HCT116 (cell line): ENCODE measurements around the gene TRIM69. TPM values are rescaled to one million over a fixed set of nuclear protein-coding genes. Genes with fewer than 3 reads are reported as not detected.

Source experiments
- ATAC-seq: fragments of 200-7000 bp; cut with Tn5 transposase; 2 replicates; pipeline ENCODE4 v1.9.1; 2020; ENCODE audit warnings: mild to moderate bottlenecking, moderate library complexity
- BruUV-seq: library from RNA; stranded (reverse); fragments of 400-500 nt; replicated peaks from 2 replicates; lab custom pipeline; 2021; lab: Mats Ljungman, UMichigan
- CTCF ChIA-PET: fragments of 300-600 bp; sonication (Branson Sonifier 250); formaldehyde crosslinking; loops from one replicate; lab custom pipeline; 2021; ENCODE audit warnings: antibody characterized with exemption; lab: Charles Lee
- POLR2A ChIA-PET: fragments of 300-600, 350-600 bp; sonication (Branson Sonifier 250); formaldehyde crosslinking; loops from one replicate; lab custom pipeline; 2021; ENCODE audit warnings: antibody characterized with exemption; lab: Charles Lee
- RAD21 ChIA-PET, 2 experiments: fragments of 300-600 bp; sonication (Branson Sonifier 250); formaldehyde crosslinking; loops; one replicate each; lab custom pipeline; 2023; ENCODE audit warnings: low total read pairs in 2 of 2; ENCODE audit not compliant: uncharacterized antibody in 2 of 2, unreplicated experiment in 2 of 2, low non-redundant PET in 1 of 2; lab: Charles Lee
- DNase-seq: peaks from one replicate; pipeline ENCODE4 v3.0.0-alpha.2; 2010; ENCODE audit warnings: low read depth, low spot score
- H2AFZ ChIP-seq: fragments of 200-600 bp; shearing (Covaris generic), sonication (generic); 2 replicates; pipeline ENCODE4 v1.6.1; 2017; ENCODE audit warnings: low read depth, mixed run types, mixed read lengths, antibody characterized with exemption, low read length; ENCODE audit not compliant: poor library complexity, severe bottlenecking
- H3K27ac ChIP-seq: 2 replicates; pipeline ENCODE4 v1.5.1; 2012; ENCODE audit warnings: low read depth, low read length
- H3K27me3 ChIP-seq: fragments of 200-600 bp; sonication (generic); 2 replicates; pipeline ENCODE4 v1.6.1; 2016; ENCODE audit warnings: mixed run types, low read length, mixed read lengths; ENCODE audit not compliant: insufficient read depth
- H3K36me3 ChIP-seq, 2 experiments: fragments of 200-500 bp in 1 of 2; fragments of 200-600 bp in 1 of 2; sonication (Bioruptor generic) in 1 of 2; sonication (generic) in 1 of 2; 2 replicates each; pipeline versions ENCODE4 v1.5.1 to v1.6.1; 2014 to 2016; ENCODE audit warnings: low read length in 2 of 2, inconsistent platforms in 1 of 2, mixed read lengths in 1 of 2, mixed run types in 1 of 2; ENCODE audit not compliant: insufficient read depth in 2 of 2, control insufficient read depth in 1 of 2
- H3K4me1 ChIP-seq, 2 experiments: fragments of 200-600 bp in 1 of 2; sonication (generic) in 1 of 2; 2 replicates each; pipeline versions ENCODE4 v1.5.1 to v1.6.1; 2012 to 2017; ENCODE audit warnings: low read length in 2 of 2, inconsistent platforms in 1 of 2, mild to moderate bottlenecking in 1 of 2, mixed read lengths in 1 of 2, mixed run types in 1 of 2, moderate library complexity in 1 of 2; ENCODE audit not compliant: insufficient read depth in 2 of 2, control insufficient read depth in 1 of 2
- H3K4me2 ChIP-seq: fragments of 200-600 bp; sonication (generic); 2 replicates; pipeline ENCODE4 v1.6.1; 2017; ENCODE audit warnings: mixed run types, low read length, mixed read lengths
- H3K4me3 ChIP-seq, 2 experiments: fragments of 200-600 bp in 1 of 2; sonication (generic) in 1 of 2; replicated peaks in 1 of 2; 2 replicates each; pipeline ENCODE4 v1.5.1; 2011 to 2016; ENCODE audit warnings: low read length in 2 of 2, control low read depth in 1 of 2, low read depth in 1 of 2, mild to moderate bottlenecking in 1 of 2, mixed read lengths in 1 of 2, mixed run types in 1 of 2
- H3K79me2 ChIP-seq: fragments of 200-600 bp; sonication (generic); 2 replicates; pipeline ENCODE4 v1.6.1; 2017; ENCODE audit warnings: mild to moderate bottlenecking, mixed run types, low read length, moderate library complexity, mixed read lengths; ENCODE audit not compliant: insufficient read depth
- H3K9ac ChIP-seq: fragments of 200-600 bp; sonication (generic); 2 replicates; pipeline ENCODE4 v1.6.1; 2016; ENCODE audit warnings: low read length, mixed read lengths
- H3K9me2 ChIP-seq: fragments of 200-600 bp; sonication (generic), shearing (Covaris generic); 2 replicates; pipeline ENCODE4 v1.6.1; 2017; ENCODE audit warnings: mixed run types, mild to moderate bottlenecking, moderate library complexity; ENCODE audit not compliant: insufficient read depth
- H3K9me3 ChIP-seq, 2 experiments: fragments of 200-500 bp in 1 of 2; fragments of 200-600 bp in 1 of 2; sonication (Bioruptor generic) in 1 of 2; sonication (generic) in 1 of 2; 2 replicates each; pipeline ENCODE4 v1.6.1; 2014 to 2017; ENCODE audit warnings: low read length in 2 of 2, mixed read lengths in 2 of 2, inconsistent platforms in 1 of 2, low read depth in 1 of 2, mild to moderate bottlenecking in 1 of 2, mixed run types in 1 of 2, moderate library complexity in 1 of 2; ENCODE audit not compliant: control insufficient read depth in 1 of 2, insufficient read depth in 1 of 2
- H4K20me1 ChIP-seq: fragments of 200-600 bp; sonication (generic), shearing (Covaris generic); 2 replicates; pipeline ENCODE4 v1.6.1; 2017; ENCODE audit warnings: mixed run types, mild to moderate bottlenecking, moderate library complexity; ENCODE audit not compliant: insufficient read depth
- ATF3 ChIP-seq: IDR thresholded peaks from 2 replicates; pipeline ENCODE4 v1.6.1; 2012
- CEBPB ChIP-seq: IDR thresholded peaks from 2 replicates; pipeline ENCODE4 v1.6.1; 2012; ENCODE audit warnings: low read depth
- EGR1 ChIP-seq: IDR thresholded peaks from 2 replicates; pipeline ENCODE4 v1.6.1; 2012; ENCODE audit warnings: low read depth
- ELF1 ChIP-seq: IDR thresholded peaks from 2 replicates; pipeline ENCODE4 v1.6.1; 2012; ENCODE audit warnings: low read depth, borderline replicate concordance
- EZH2phosphoT487 ChIP-seq: fragments of 200-600 bp; IDR thresholded peaks from 2 replicates; pipeline ENCODE4 v1.6.1; 2018; ENCODE audit warnings: antibody characterized with exemption, borderline replicate concordance
- FOSL1 ChIP-seq: IDR thresholded peaks from 2 replicates; pipeline ENCODE4 v1.6.1; 2012; ENCODE audit warnings: low read depth
- JUND ChIP-seq: IDR thresholded peaks from 2 replicates; pipeline ENCODE4 v1.6.1; 2012
- MAX ChIP-seq: IDR thresholded peaks from 2 replicates; pipeline ENCODE4 v1.6.1; 2012
- POLR2A ChIP-seq: IDR thresholded peaks from 2 replicates; pipeline ENCODE4 v1.7.0; 2011; ENCODE audit warnings: borderline replicate concordance; ENCODE audit not compliant: insufficient read depth, insufficient read length; ENCODE audit errors: extremely low read depth
- RAD21 ChIP-seq: IDR thresholded peaks from 2 replicates; pipeline ENCODE4 v1.6.1; 2012; ENCODE audit warnings: low read depth, mild to moderate bottlenecking
- SIN3A ChIP-seq: IDR thresholded peaks from 2 replicates; pipeline ENCODE4 v1.6.1; 2012; ENCODE audit warnings: low read depth
- SRF ChIP-seq: IDR thresholded peaks from 2 replicates; pipeline ENCODE4 v1.6.1; 2012; ENCODE audit warnings: low read depth
- TCF7L2 ChIP-seq: IDR thresholded peaks from 2 replicates; pipeline ENCODE4 v1.7.0; 2011; ENCODE audit warnings: borderline replicate concordance, inconsistent platforms; ENCODE audit not compliant: insufficient read depth, insufficient read length; ENCODE audit errors: extremely low read depth
- YY1 ChIP-seq: IDR thresholded peaks from 2 replicates; pipeline ENCODE4 v1.6.1; 2011; ENCODE audit warnings: low read length, low read depth, moderate library complexity, mild to moderate bottlenecking; ENCODE audit not compliant: insufficient replicate concordance; ENCODE audit errors: extremely low read depth
- ZBTB33 ChIP-seq: IDR thresholded peaks from 2 replicates; pipeline ENCODE4 v1.6.1; 2011; ENCODE audit warnings: mild to moderate bottlenecking, low read length, moderate library complexity; ENCODE audit not compliant: insufficient replicate concordance; ENCODE audit errors: extremely low read depth
- ZFX ChIP-seq: fragments of 450-650 bp; IDR thresholded peaks from 2 replicates; pipeline ENCODE4 v1.6.1; 2017
- intact Hi-C: fragments of 100-400 bp; cut with micrococcal nuclease; formaldehyde crosslinking; loops from 2 replicates; pipeline ENCODE4 v1.10.0; 2022
- total RNA-seq: library from RNA; stranded (reverse); gene quantifications from one replicate; pipeline ENCODE4 v1.2.1, GENCODE V29; 2021; ENCODE audit not compliant: unreplicated experiment

TRIM69 gene
- total RNA-seq, 1 experiment from 2014 or later, result 13.0 TPM

- no peaks in the 10 kb centered on the region for H4K20me1 ChIP-seq
- ChIA-PET POLR2A (no interaction called here), CTCF (no interaction called here), RAD21 (no interaction called here)
- H3K9ac ChIP-seq, result no peak overlapping the region
- no TSS peak for BruUV-seq
- ATAC-seq (no peak), DNase-seq (no peak)
- no peaks in the 10 kb centered on the region for H3K27me3 ChIP-seq
- H3K27ac ChIP-seq, result no peak overlapping the region
- no peaks in the 10 kb centered on the region for H3K79me2 ChIP-seq
- no peaks in the 10 kb centered on the region for H3K9me2 ChIP-seq
- no peaks in the 10 kb centered on the region for H3K4me1 ChIP-seq
- no peak for TF ChIP-seq MAX
- no peak for TF ChIP-seq TCF7L2
- no peak for TF ChIP-seq ZFX
- TF ChIP-seq FOSL1, result no peak
- no peak for TF ChIP-seq ELF1
- TF ChIP-seq RAD21, result no peak
- TF ChIP-seq SRF, result no peak
- no peak for TF ChIP-seq SIN3A
- no peak for TF ChIP-seq YY1
- no peak overlapping the region for H3K4me2 ChIP-seq
- H2AFZ ChIP-seq, result no peak overlapping the region
- H3K9me3 ChIP-seq, result no peaks in the 10 kb centered on the region
- H3K4me3 ChIP-seq, result no peak overlapping the region
- no peaks in the 10 kb centered on the region for H3K36me3 ChIP-seq
- intact Hi-C loops, result no loop called here
Observed at GRCh38 chr15:44792715-44793114, 56.4 kb downstream of the TRIM69 start.

GRCh38 chr15:44794072-44794471, 57.7 kb downstream of the TRIM69 start:
- H3K36me3 ChIP-seq, result no peaks in the 10 kb centered on the region
- no peak overlapping the region for H3K4me3 ChIP-seq
- no peaks in the 10 kb centered on the region for H3K79me2 ChIP-seq
- H3K27ac ChIP-seq, result no peak overlapping the region
- ChIA-PET POLR2A (no interaction called here), CTCF (interaction anchor here (0.6 kb wide), 1 partner anchor 183 kb away, joined by 3 read pairs; no protein-coding TSS in a partner anchor), RAD21 (no interaction called here)
- H3K4me2 ChIP-seq, result no peak overlapping the region
- no peaks in the 10 kb centered on the region for H3K27me3 ChIP-seq
- no peaks in the 10 kb centered on the region for H3K9me2 ChIP-seq
- BruUV-seq, result no TSS peak
- H3K9me3 ChIP-seq, result no peaks in the 10 kb centered on the region
- DNase-seq (no peak), ATAC-seq (no peak)
- no peaks in the 10 kb centered on the region for H3K4me1 ChIP-seq
- no peak for TF ChIP-seq POLR2A
- TF ChIP-seq YY1, result no peak
- TF ChIP-seq CEBPB, result no peak
- TF ChIP-seq EGR1, result no peak
- no peak for TF ChIP-seq RAD21
- TF ChIP-seq ELF1, result no peak
- TF ChIP-seq TCF7L2, result no peak
- no peak for TF ChIP-seq JUND
- no peak for TF ChIP-seq ATF3
- no peak for TF ChIP-seq EZH2phosphoT487
- TF ChIP-seq ZBTB33, result no peak
- TF ChIP-seq ZFX, result no peak
- H4K20me1 ChIP-seq, result no peaks in the 10 kb centered on the region
- intact Hi-C loops, result no loop called here
- H3K9ac ChIP-seq, result no peak overlapping the region
- H2AFZ ChIP-seq, result no peak overlapping the region
